AG04450 (cell line): Measurements from ENCODE around the gene LRRC72. TPM values are rescaled to one million over a fixed set of nuclear protein-coding genes. Genes with fewer than 3 reads are reported as not detected.

Experiments used
- CTCF ChIA-PET: fragments of 300-600, 350-600 bp; formaldehyde crosslinking; extraction: SDS; loops from one replicate; lab custom pipeline; 2022; ENCODE audit warnings: antibody characterized with exemption, inconsistent platforms; lab: Charles Lee
- POLR2A ChIA-PET: fragments of 350-600 bp; formaldehyde crosslinking; extraction: SDS; loops from one replicate; lab custom pipeline; 2021; ENCODE audit warnings: antibody characterized with exemption, inconsistent platforms; lab: Yijun Ruan, JAX
- DNase-seq: peaks from one replicate; pipeline ENCODE4 v3.0.0-alpha.2; 2011; ENCODE audit warnings: low read depth, low spot score
- H3K27ac ChIP-seq: one replicate; pipeline ENCODE4 v1.5.1; 2012; ENCODE audit warnings: low read depth, low read length, control low read depth
- H3K27me3 ChIP-seq: one replicate; pipeline ENCODE4 v1.6.0; 2012; ENCODE audit warnings: low read length; ENCODE audit not compliant: control insufficient read depth, insufficient read depth
- H3K4me3 ChIP-seq: 2 replicates; pipeline ENCODE4 v1.5.1; 2011; ENCODE audit warnings: mild to moderate bottlenecking, low read depth, low read length, control low read depth
- H3K9me3 ChIP-seq: 2 replicates; pipeline ENCODE4 v1.5.1; 2012; ENCODE audit warnings: low read length; ENCODE audit not compliant: control insufficient read depth, insufficient read depth
- polyA plus RNA-seq: library from polyadenylated mRNA; depleted of rRNA; stranded (reverse); fragments of >200 nt; gene quantifications from 2 replicates; pipeline ENCODE4 v1.2.3, GENCODE V29; 2011
- TF ChIP-seq, protein P1 (sequence below): IDR thresholded peaks from 2 replicates; pipeline ENCODE4 v1.5.1; 2011; ENCODE audit warnings: low read depth, low read length, control low read depth, inconsistent platforms

Gene LRRC72
- polyA plus RNA-seq, 1 experiment: not detected

DNA sequence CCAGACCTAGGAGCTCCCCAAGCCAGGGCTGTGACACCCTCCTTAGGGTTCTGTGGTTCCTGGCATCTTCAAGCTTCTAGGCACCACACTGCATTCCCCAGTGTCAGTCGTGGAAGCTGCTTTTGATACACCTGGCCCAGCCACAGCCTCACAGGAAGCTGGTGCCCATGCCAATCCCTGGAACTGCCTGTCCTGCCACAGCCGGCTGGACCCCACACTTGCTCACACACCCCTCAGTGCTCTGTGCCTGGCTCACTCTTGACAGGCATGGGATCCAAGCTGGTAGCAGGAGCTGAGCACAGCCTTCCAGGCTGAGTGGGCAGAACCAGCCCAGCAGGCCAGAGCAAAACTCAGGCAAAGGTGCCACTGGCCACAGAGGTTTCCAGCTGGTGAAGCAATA is 21.8 kb downstream of the LRRC72 start:
- Histone ChIP-seq H3K4me3 (no peak overlapping the region), H3K27me3 (peaks cover 2% of the 10 kb centered on the region), H3K9me3 (no peaks in the 10 kb centered on the region; the same call in 1 of the 2 replicates), H3K27ac (no peak overlapping the region)
- POLR2A ChIA-PET: no interaction called here
- DNase-seq: no peak
- CTCF ChIA-PET: interaction anchor here (1.9 kb wide), 1 partner anchor 16 kb away, joined by 10 read pairs; no protein-coding TSS in a partner anchor
- TF ChIP-seq, protein P1, sequence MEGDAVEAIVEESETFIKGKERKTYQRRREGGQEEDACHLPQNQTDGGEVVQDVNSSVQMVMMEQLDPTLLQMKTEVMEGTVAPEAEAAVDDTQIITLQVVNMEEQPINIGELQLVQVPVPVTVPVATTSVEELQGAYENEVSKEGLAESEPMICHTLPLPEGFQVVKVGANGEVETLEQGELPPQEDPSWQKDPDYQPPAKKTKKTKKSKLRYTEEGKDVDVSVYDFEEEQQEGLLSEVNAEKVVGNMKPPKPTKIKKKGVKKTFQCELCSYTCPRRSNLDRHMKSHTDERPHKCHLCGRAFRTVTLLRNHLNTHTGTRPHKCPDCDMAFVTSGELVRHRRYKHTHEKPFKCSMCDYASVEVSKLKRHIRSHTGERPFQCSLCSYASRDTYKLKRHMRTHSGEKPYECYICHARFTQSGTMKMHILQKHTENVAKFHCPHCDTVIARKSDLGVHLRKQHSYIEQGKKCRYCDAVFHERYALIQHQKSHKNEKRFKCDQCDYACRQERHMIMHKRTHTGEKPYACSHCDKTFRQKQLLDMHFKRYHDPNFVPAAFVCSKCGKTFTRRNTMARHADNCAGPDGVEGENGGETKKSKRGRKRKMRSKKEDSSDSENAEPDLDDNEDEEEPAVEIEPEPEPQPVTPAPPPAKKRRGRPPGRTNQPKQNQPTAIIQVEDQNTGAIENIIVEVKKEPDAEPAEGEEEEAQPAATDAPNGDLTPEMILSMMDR: no peak

DNA sequence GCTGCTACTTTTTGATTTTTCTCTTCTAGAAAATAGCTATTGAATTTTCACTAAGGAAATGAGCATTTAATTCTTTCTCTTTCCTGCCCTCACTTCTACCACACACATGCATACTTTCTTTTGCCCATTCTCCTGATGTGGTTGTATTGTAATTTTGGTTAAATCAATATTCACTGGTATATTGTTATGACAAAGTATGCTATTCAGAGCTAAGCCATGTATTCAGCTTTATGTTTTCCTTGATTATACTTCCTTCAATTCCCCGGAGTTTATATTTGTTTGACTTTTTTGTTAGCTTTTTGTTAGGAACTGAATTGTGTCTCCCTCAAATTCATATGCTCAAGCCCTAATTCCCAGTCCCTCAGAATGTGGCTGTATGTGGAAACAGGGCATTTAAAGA is 24.0 kb downstream of the LRRC72 start:
- CTCF ChIA-PET: interaction anchor here (0.8 to 6.0 kb wide), 3 partner anchors 14 to 15 kb away, joined by 3 to 44 read pairs (median 3); no protein-coding TSS in a partner anchor
- Histone ChIP-seq H3K4me3 (no peak overlapping the region), H3K9me3 (no peaks in the 10 kb centered on the region; the same call in 1 of the 2 replicates), H3K27me3 (peaks cover 2% of the 10 kb centered on the region), H3K27ac (no peak overlapping the region)
- POLR2A ChIA-PET: no interaction called here
- no peak for DNase-seq
- TF ChIP-seq, protein P1: no peak

DNA sequence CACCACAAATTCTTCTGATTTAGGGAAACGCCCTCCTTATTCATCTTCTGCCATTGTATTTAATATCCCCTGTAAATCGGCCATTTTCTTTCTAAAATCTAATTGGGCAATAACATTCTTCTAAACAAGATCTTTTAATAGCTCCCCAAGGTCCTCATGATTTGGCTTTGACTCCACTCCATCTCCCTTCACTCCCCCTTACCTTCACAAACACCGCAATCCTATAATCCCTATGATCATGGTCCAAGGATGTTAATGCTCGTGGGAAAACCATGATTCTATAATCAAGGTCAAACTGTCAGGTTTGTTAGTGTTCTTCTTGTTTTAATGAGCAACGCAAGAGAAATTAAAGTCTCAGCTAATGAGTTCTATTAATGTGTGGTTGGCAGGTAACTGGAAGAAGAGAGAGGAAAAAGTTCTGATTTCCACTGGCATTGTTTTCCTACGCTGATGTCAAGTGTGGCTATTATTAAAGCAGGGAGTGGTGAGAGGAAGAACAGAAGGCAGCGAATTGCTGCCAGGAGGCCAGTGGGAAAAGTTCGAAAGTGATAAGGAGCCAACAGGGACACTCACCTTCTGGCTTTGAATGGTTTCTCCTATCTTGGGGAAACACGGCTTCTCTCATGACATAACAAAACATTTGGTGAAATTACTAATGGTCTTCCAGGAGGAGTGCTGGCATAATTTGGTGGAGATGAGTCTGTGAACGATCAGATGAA is 28.1 kb downstream of the LRRC72 start:
- no peak for DNase-seq
- TF ChIP-seq, protein P1: no peak
- POLR2A ChIA-PET: no interaction called here
- peaks cover 2% of the 10 kb centered on the region for H3K27me3 ChIP-seq
- CTCF ChIA-PET: interaction anchor here (1.4 to 6.0 kb wide), 3 partner anchors 10 to 12 kb away, joined by 5 to 44 read pairs (median 5); no protein-coding TSS in a partner anchor
- no peak overlapping the region for H3K4me3 ChIP-seq
- no peak overlapping the region for H3K27ac ChIP-seq
- H3K9me3 ChIP-seq: no peaks in the 10 kb centered on the region

DNA sequence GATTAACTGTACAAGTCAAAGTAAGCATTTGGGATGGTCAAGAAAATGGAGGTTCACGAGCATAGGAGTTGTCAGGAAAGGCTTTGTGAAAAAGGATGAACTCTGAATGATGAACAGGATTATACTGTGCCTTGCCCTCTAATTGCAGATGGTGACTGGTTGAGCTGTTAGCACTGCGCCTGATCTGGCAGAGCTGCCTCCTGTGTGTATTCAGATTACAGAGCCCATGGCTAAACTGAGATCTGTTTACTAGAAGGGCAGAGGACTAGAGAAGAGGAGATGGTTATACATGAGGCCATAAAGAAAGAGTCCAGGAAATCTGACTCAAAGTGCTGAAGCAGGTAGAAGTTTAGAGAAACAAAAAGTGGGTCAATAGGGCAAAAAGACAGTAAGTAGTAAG is 29.7 kb downstream of the LRRC72 start:
- H3K27ac ChIP-seq: no peak overlapping the region
- ChIA-PET CTCF (interaction anchor here (1.4 kb wide), 1 partner anchor 8 kb away, joined by 5 read pairs; no protein-coding TSS in a partner anchor), POLR2A (no interaction called here)
- H3K9me3 ChIP-seq: no peaks in the 10 kb centered on the region
- H3K27me3 ChIP-seq: peaks cover under 1% of the 10 kb centered on the region
- no peak for DNase-seq
- TF ChIP-seq, protein P1: no peak
- no peak overlapping the region for H3K4me3 ChIP-seq

DNA sequence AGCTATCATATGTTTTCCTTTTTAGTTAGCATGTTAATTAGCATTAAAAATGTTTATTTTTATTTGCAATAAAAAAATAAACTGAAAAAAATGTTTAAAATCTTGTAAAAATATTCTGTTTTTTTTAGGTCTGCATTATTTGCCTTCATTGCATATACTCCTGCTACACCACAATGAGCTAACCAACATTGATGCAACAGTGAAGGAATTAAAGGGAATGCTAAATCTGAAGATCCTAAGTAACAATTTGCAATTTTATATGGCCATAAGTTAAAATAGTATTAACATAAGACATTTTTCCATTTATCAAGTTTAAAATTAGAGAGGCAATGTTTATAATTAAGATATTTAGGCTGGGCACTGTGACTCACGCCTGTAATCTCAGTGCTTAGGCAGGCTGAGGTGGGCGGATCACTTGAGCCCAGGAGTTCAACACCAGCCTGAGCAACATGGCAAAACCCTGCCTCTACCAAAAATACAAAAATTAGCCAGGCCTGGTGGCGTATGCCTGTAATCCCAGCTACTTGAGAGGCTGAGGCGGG is 32.2 kb downstream of the LRRC72 start:
- CTCF ChIA-PET: interaction anchor here (0.9 kb wide), 1 partner anchor 445 kb away, joined by 4 read pairs; no protein-coding TSS in a partner anchor
- Histone ChIP-seq H3K9me3 (no peaks in the 10 kb centered on the region), H3K27ac (no peak overlapping the region), H3K27me3 (no peaks in the 10 kb centered on the region), H3K4me3 (no peak overlapping the region)
- no peak for DNase-seq
- POLR2A ChIA-PET: no interaction called here
- TF ChIP-seq, protein P1: no peak
